GM21619 (cell line): ENCODE measurements around the gene MUS81.
"Not testable (repeated sequence)": the region's sequence is repeated elsewhere in the genome, so short reads cannot be mapped to it uniquely, and the experiment has no call there.

Source experiments
- ATAC-seq: cut with Tn5 transposase; IDR thresholded peaks from one replicate; pipeline ENCODE4 v1.9.1; 2021; ENCODE audit not compliant: unreplicated experiment

MUS81 gene

DNA sequence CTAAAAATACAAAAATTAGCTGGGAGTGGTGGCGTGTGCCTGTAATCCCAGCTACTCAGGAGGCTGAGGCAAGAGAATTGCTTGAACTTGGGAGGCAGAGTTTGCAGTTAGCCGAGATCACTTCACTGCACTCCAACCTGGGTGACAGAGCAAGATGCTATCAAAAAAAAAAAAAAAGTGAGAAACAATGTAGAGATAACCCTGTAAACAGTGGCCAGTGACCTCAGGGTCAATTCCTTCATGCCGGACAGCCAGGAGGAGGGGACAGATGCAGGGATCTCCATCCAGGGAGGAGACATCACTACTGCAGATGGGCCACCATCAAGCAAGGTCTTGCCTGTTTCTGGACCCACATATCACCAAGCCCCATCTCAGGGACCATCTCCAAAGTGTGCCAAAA is 12.5 kb upstream of the MUS81 start:
- ATAC-seq, result no peak

DNA sequence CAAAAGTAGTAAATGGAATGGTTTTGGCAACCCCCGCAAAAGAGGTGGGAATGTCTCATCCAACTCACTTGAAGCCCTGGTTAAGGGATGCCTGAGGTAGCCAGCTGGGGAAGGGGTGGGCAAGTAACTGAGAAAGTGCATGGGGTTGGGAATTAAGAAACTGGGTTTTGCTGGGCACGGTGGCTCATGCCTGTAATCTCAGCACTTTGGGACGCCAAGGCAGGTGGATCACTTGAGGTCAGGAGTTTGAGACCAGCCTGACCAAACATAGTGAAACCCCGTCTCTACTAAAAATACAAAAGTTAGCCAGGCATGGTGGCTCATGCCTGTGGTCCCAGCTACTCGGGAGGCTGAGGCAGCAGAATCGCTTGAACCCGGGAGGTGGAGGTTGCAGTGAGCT is 11.5 kb upstream of the MUS81 start:
- not testable (repeated sequence) for ATAC-seq

DNA sequence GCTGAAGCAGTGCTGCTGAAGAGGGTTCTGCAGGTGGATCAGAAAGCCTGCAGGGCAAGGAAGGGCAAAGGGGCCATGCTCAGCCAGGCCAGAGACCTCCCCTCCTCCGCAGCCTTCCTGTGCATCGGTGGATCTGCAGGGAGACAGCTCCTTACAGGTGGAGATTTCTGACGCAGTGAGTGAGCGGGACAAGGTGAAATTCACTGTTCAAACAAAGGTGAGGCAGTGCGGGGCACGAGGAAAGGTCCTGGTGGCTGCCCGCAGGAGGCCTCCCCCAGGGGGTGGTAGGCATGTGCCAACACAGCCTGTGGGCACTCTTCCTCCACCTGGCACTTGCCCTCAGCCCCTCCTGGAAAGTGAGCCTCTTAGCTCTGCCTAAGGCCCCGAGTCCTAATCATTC is 10.9 kb upstream of the MUS81 start:
- ATAC-seq, result no peak

DNA sequence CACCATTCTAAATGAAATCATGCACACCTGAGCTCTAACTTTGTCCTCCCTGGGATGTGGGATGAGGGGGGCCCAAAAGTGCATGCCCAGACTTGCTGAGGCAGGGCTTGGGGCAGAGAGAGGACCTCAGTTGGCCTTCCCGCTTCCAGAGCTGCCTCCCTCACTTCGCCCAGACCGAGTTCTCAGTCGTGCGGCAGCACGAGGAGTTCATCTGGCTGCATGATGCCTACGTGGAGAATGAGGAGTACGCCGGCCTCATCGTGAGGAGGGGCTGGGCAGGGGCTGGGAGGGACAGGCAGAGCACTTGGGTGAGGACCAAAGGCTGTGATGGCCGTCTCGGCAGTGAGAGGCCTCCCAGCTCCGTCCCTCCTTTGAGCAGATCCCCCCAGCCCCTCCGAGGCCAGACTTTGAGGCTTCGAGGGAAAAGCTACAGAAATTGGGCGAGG is 10.4 kb upstream of the MUS81 start:
- no peak for ATAC-seq

DNA sequence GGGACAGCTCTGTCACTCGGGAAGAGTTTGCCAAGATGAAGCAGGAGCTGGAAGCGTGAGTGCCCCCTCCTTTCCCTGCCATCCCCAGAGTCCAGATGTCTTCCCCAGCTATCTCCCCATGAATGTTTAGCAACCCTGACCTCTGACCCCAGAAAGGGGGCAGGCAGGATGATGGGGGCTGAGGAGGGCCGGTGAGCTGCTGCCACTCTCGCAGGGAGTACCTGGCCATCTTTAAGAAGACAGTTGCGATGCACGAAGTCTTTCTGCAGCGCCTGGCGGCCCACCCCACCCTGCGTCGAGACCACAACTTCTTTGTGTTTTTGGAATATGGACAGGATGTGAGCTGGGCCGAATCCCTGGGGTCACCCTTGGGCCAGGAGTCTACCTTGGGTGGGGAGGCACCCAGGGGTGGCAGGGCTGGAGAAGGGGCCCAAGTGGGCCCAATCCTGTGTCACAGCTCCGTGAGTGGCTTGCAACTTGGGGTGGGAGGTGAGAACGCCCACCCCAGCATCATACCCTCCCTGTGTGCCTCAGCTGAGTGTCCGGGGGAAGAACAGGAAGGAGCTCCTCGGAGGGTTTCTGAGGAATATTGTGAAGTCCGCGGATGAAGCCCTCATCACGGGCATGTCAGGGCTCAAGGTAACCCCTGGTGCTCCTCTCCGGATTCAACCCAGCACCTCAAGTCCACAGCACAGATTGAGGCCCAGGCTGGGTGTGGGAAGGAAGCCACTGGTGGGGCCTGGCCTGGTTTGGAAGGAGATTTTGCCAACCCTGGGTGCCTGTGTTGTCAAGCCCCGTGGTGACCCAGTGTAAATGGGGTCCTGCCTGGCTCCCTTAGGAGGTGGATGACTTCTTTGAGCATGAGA is 9.8 kb upstream of the MUS81 start:
- no peak for ATAC-seq

DNA sequence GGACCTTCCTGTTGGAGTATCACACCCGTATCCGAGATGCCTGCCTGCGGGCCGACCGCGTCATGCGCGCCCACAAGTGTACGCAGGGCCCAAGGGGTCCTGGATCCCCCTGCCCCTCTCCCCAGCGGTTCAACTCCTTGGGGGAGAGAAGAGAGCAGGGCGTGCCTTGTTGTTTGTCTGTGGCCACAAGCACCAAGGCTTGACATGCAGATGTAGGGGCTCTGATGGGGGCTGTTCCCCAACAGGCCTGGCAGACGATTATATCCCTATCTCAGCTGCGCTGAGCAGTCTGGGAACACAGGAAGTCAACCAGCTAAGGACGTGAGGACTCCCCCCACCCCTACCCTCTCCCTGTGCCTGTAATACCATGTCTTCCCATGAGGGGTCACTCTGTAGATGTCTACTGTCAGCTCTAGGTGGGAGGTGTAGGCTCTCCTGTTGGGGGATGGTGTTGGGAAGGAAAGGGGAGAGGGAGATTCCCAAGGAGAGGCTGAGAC is 9.1 kb upstream of the MUS81 start:
- no peak for ATAC-seq

DNA sequence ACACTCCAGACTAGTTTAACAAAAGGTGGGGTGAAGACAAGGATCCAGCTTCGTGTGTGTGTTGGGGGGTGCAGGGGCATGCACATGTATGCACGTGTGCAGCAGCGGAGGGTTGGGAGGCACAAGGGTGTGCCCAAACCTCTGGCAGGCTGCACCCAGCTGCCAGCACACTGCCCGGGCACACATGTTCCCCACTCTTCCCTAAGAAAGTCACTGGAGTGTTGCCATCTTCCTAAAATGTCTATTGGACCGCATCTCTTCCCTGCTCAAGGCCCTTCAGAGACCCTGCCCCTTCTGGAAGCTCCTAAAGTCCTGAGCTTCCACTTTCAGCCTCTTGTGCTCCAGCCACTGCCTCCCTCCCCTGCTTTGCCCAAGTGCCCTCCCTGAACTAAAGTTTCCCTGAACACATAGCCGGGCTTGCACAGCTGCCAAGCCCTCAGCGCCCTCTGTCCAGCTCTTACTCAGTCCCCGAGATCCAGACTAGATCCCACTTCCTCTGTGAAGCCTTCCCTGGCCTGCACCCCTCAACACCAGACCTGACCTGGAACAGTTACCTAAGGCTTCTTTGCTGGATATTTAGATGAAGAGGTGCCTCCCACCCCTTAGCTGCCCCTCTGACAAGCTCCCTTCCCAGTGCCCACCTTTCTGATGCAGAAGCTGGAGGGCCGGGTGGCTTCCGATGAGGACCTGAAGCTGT is 8.3 kb upstream of the MUS81 start:
- ATAC-seq, result no peak

DNA sequence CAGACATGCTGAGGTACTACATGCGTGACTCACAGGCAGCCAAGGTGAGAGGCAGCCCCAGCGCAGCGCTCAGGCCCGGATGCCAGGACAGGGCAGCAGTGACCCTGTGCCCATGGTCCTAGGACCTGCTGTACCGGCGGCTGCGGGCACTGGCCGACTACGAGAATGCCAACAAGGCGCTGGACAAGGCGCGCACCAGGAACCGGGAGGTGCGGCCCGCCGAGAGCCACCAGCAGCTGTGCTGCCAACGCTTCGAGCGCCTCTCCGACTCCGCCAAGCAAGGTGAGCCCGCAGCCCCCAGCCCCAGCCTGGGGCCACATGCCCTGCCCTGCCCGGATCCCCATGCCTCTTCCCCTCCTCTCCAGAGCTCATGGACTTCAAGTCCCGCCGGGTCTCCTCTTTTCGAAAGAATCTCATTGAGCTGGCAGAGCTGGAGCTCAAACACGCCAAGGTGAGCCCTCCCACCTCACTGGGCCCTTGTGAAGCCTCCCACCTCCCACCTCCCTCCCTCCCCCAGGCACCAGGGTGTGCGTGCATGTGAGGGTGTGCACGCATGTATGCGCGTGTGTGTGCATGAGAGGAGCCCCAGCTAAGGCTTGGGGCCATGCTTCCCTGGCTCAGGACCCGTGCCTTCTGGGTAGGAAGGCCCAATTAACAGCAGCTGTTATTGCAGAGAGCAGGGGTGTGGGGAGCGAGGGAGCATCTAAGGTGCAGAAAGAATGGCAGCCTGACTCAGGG is 7.6 kb upstream of the MUS81 start:
- ATAC-seq, result no peak

DNA sequence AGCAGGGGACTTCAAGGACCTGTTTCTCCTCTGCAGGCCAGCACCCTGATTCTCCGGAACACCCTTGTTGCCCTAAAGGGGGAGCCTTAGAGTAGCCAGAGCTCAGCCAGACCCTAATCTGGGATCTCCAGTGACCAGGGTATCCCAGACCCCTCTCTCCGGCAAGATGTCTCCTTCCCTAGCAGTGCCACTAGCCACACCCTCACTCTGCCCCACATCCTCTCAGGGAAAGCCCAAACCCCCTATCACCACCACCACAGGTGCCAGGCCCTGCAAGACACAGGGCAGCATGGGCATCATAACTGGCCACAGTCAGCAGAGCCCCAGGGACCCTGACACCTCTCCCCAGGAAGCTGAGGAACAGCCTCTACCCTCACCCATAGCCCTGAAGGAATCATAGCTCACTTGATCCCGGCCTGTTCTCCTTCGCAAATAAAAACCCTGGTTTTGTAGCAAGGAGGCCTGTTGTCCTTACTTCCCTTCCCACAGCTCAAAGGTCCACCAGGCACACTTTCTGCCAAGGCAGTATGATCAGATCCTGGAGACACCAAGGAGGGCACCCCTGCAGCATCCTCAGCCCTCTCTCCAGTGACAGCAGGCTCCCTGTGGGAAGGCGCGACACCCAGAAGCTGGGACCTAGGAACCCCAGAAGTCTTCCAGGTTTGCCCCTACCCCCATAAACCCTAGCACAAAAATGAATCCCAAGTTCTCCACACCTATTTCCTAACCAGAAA is 6.8 kb upstream of the MUS81 start:
- no peak for ATAC-seq

DNA sequence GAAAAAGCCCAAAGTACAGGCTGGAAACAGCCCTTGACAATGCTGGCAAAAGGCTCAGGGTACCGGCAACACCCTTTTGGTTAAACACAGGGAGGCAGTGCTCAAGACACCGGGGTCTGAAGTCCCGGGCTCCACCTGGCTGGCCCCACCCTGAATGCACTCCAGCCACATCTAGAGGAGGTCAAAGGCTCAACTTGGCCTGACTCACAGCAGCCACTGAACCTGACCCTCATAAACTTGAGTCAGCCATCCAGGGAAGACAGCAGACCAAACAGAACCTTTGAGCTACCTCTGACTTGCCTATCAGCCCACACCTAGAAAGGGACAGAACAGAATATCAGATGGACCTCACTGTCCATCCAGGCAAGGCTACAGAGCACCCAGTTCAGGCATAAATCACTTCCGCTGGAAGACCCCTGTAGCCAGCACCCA is 6.1 kb upstream of the MUS81 start:
- ATAC-seq, result no peak

DNA sequence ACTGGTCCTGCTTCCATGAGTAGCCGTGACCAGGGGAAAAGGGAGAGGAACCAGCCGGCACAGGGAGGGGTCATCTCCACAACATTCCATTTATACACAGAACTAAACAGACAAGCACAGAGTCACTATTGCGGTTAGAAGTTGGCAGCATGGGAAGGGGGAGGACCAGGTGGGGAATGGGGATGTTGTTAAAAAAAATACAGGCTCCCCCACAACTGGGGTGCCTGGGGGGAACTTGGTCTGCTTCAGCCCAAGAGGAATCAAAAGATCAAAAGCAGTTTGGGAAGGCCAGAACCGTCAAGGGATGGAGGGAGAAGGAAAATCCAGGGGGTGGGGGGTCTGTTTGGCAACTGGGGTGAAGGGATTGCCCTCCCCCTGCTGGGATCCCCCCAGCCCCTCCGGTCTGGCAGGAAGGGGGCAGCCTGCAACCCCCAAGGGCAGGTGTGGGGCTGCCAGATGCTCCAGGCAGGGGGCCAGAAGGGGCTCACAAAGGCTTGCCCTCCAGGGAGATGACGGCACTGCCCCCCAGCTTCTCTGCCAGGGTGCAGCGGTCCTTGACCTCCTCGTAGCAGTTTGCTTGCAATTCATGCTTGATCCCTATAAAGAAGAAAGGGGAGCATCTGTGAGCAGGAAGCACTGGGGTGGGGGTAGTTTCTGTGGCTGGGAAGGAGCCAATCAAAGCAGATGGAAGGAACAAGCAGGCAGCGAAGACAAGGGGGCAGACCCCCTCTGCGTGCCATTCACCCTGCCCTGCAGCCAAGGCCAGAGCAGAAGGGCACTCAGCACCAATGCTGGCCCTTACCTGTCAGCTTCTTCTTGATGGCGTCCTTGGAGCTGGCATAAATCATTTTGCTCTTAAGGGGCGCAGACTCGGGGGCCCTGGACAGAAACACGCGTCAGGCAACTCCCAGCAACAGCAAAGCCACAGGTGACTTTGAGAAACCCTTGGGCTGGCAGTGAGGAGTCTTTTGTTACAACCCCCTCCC is 5.1 kb upstream of the MUS81 start:
- no peak for ATAC-seq

DNA sequence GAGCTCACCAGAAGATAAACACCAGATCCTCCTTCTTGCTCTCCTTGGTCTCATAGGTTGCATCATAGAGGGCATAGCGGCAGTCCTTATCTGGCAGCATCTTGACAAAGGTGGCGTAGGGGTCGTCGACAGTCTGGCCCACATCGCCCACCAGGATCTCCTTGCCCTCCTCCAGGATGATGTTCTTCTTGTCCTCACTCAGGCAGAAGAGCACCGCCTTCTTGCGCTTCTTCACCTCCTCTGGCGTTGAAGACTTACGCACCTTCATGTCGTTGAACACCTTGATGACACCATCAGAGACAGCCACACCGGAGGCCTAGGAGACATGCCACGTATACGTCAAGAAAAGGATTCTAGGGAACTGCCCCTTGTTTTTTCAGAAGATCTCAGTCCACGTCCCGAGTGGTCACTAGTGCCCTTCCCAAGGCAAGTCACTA is 4.3 kb upstream of the MUS81 start:
- ATAC-seq, result no peak

DNA sequence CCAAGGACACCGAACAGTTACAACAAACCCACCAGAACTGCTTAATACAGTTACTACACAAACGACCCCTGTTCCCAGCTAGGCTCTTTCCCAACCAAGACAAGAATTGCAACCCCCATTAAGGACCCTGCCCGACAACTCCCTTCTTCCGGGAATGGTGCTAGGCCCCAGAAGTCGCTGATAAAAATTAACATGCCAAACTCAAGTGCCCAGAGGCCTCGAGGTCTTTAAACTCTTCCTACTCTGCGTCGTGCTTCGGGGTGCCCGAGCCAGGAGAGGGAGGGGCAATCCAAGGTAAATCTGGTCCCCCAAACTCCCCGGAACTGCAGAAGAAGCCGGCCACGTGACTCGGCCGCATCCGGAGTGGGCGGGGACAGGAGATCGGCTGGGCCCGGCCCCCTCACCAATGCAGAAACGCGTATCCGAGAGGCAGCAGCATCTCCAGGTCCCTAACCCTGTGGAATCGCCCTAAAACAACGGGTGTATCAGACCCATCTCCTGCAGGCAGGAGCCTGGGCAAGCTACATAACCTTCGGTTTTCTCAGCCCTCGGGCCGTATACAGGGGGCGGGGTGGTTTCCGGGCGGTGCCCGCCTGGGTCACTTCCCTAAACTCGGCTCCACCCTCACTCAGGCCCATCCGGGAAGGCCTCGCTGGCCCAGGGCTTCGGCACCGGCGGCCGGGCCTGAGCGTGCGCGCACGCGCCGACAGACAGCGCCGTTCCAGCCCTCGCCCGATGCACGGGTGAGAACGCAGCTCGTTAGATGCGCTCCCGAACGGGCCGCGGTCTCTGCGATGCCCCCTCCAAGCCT is 3.3 kb upstream of the MUS81 start:
- peak; percentile 27 for ATAC-seq

DNA sequence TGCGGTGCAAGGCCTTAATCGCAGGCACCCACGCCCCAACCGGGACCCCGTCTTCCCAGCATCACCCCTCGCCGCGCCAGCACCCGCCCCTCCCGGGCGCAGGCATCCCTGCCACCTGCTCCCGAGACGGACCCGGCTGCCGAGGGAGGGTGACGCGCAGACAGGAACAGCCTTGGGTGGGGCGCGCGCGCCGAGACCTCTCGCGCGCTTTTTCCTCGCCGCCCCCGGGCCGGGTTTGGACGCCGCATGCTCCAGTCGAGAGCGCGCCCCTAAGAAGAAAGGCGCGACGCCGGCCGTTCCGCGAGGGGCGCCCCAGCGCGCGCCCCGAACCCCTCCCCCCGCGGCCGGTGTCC is 2.8 kb upstream of the MUS81 start:
- ATAC-seq, result no peak

DNA sequence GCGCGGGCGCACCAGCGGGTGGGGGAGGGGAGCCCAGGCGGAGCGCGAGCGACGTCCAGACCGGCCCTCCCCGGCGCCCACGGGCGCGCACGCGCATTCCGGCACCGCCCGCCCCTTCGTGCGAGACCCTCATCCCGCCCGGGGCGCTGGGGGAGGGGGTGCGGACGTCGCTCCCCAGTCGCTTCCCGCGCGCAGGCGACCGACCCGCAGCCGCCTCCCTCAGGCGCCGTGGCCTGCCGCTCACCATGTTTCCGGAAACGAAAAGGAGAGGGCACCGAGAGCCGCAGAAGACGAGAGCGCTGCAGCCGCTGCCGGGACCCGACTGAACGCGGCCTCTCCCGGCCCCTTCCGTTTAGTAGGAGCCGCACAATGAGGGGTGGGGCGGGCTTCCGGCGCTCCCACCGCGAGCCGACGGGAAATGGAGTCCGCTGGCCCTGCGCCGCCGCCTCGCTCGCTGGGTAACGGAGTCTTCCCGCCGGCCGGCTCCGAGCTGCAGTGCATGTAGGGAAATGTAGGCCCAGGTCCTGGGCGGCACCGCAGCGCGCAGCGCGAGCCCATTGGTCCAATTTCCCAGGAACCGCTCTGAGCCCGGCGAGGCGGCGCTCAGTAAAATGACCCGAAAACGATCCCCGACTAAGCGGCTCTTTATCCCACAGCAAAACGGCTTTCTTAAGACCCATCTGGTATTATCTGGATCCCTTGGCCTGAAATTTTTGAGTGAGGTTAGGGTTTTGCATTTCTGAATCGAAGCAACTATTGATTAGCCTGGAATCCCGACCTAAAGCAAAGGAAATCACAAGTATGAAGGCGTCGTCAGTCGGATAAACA is 2.2 kb upstream of the MUS81 start, which contains the start of gene CFL1:
TSS of gene CFL1 (minus strand) at position 328 of the 828 bp plus-strand sequence. CDS start at position 247, 81 bp downstream.
- ATAC-seq, result peak; percentile 39

DNA sequence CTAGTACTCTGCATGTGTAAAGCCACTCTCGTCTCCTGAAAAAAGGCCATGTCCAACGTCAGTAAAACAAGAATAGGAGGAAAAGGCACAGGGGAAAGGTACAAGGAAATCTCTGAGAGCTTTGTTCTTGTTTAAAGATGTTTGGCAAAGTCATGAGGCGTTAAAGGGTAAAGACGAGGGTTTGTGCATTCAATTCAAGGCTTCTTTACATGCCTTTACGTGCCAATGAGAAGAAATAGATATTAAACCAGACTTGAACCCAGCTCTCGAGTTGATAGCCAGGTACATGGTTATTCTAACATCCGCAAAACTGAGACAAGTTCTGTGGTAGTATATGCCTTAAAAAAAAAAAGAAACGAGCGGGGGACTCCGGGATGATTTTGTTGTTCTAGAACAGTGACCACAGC is 1.5 kb upstream of the MUS81 start:
- no peak for ATAC-seq

DNA sequence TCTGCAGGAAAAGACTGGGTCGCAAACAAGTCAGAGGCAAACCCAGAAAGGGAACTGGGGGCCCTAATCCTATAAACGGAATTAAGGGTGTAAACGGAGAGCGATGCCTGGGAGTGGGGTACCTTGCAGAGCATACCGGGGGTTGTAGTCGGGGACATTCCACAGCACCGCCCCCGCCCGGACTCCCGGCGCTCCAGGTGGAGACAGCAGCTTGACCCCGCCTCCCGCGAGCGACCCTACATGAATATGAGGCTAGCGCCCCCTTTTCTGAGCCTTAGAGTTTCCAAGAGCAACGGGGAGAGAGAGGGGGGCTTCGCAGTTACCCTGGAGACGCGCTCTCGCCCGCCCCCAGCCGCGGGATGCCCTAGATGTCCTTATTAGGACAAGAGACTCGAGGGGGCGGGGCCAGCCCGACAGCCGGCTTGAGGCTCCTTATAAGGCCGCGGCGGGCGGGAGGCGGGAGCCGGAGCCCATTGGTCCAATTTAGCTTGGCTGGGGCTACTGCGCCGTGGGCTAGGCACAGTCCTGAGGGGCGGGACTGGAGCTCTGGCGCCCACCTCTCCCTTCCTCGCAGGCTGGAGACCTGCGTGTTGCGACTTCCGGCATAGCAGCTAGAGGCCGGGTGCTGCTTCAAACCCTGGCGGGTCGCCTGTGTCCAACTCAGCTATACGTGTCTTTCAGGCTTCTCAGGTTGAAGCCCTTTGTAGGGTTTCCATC is 980 bp upstream of the MUS81 start:
- ATAC-seq, result peak; percentile 49
